ENCODE data around the gene RPL6.
"Not testable (repeated sequence)": the region's sequence is repeated elsewhere in the genome, so short reads cannot be mapped to it uniquely, and the experiment has no call there.

- not testable (repeated sequence) for TF ChIP-seq RUNX1 (IDR thresholded peaks at IDR 0.05; ENCODE audit: low read depth); HOMEZ (CRISPR knock-in tag; IDR thresholded peaks at IDR 0.05); PATZ1 (CRISPR knock-in tag; IDR thresholded peaks at IDR 0.05; ENCODE audit: borderline replicate concordance)
Observed at GRCh38 chr12:112448165-112448564, 38.8 kb upstream of the RPL6 start.

Data from K562 (cell line).